NCI-H1694 (cell line): ENCODE data around the gene KRTAP4-1.
"Not testable (repeated sequence)": the region's sequence is repeated elsewhere in the genome, so short reads cannot be mapped to it uniquely, and the experiment has no call there.

Experiments
- DNase-seq: peaks from one replicate; lab custom pipeline; 2025; lab: John Stamatoyannopoulos, UW

KRTAP4-1 gene

GRCh38 chr17:41184480-41184961 is at the start of gene KRTAP4-1:
Gene KRTAP4-1, minus strand, starts transcription at chr17:41184911. Its CDS starts 57 bp downstream, at chr17:41184854.
- DNase-seq: no peak

- not testable (repeated sequence) for DNase-seq
Measured at GRCh38 chr17:41232399-41233105, 47.8 kb upstream of the KRTAP4-1 start, which contains the start of gene KRTAP9-3. Gene KRTAP9-3, plus strand, starts transcription at chr17:41232449. Its CDS starts 53 bp downstream, at chr17:41232502.

GRCh38 chr17:41231731-41232130 is 47.0 kb upstream of the KRTAP4-1 start:
- no peak for DNase-seq

GRCh38 chr17:41230094-41230493 is 45.4 kb upstream of the KRTAP4-1 start:
- DNase-seq: no peak

- not testable (repeated sequence) for DNase-seq
Measured at GRCh38 chr17:41226598-41227095, 41.9 kb upstream of the KRTAP4-1 start, which contains the start of gene KRTAP9-2. Gene KRTAP9-2, plus strand, starts transcription at chr17:41226648. Its CDS starts 7 bp downstream, at chr17:41226655.

- no peak for DNase-seq
Measured at GRCh38 chr17:41226051-41226450, 41.3 kb upstream of the KRTAP4-1 start.

GRCh38 chr17:41223821-41224220 is 39.1 kb upstream of the KRTAP4-1 start:
- DNase-seq: no peak

GRCh38 chr17:41215681-41216080 is 31.0 kb upstream of the KRTAP4-1 start:
- no peak for DNase-seq

GRCh38 chr17:41212524-41213169 is 27.9 kb upstream of the KRTAP4-1 start:
- no peak for DNase-seq

GRCh38 chr17:41211845-41212466 is 27.2 kb upstream of the KRTAP4-1 start:
- no peak for DNase-seq

GRCh38 chr17:41199421-41200078 is 14.8 kb upstream of the KRTAP4-1 start:
- no peak for DNase-seq

GRCh38 chr17:41196068-41196467 is 11.4 kb upstream of the KRTAP4-1 start:
- DNase-seq: no peak

- DNase-seq: no peak
Measured at GRCh38 chr17:41190328-41190727, 5.6 kb upstream of the KRTAP4-1 start.

GRCh38 chr17:41189837-41190318 is 5.2 kb upstream of the KRTAP4-1 start, which contains the start of gene KRTAP9-1:
Gene KRTAP9-1, plus strand, starts transcription at chr17:41189887. Its CDS starts 0 bp downstream, at chr17:41189887.
- DNase-seq: not testable (repeated sequence)

GRCh38 chr17:41186872-41187271 is 2.2 kb upstream of the KRTAP4-1 start:
- DNase-seq: no peak

- DNase-seq: no peak
Measured at GRCh38 chr17:41185001-41185400, 290 bp upstream of the KRTAP4-1 start.

GRCh38 chr17:41178843-41179616 is 5.7 kb downstream of the KRTAP4-1 start:
- no peak for DNase-seq

GRCh38 chr17:41178341-41178740 is 6.4 kb downstream of the KRTAP4-1 start:
- no peak for DNase-seq

GRCh38 chr17:41177727-41178271 is 6.9 kb downstream of the KRTAP4-1 start, which contains the start of gene KRTAP4-2:
Gene KRTAP4-2, minus strand, starts transcription at chr17:41178221. Its CDS starts 57 bp downstream, at chr17:41178164.
- no peak for DNase-seq

- no peak for DNase-seq
Measured at GRCh38 chr17:41176744-41177387, 7.8 kb downstream of the KRTAP4-1 start.
